Fibroblast of lung (primary cell): ENCODE measurements around the gene ISLR2. TPM values are rescaled to one million over a fixed set of nuclear protein-coding genes. Genes with fewer than 3 reads are reported as not detected.
A peak's percentile ranks its signal among the peaks of the same experiment; 100 is the strongest.

Experiments used
- DNase-seq, 2 donors: peaks; one replicate each; pipeline versions ENCODE4 v3.0.0 to v3.0.0-alpha.2; 2010; ENCODE audit warnings: low read depth in 2 of 2
- H2AFZ ChIP-seq: 2 replicates; pipeline ENCODE4 v1.5.1; 2012; ENCODE audit warnings: low read length, control low read depth, inconsistent platforms
- H3K27ac ChIP-seq: 2 replicates; pipeline ENCODE4 v1.5.1; 2011; ENCODE audit warnings: low read length, control low read depth; ENCODE audit not compliant: insufficient read depth
- H3K27me3 ChIP-seq: 2 replicates; pipeline ENCODE4 v1.5.1; 2011; ENCODE audit warnings: mild to moderate bottlenecking, low read length; ENCODE audit not compliant: control insufficient read depth, insufficient read depth
- H3K36me3 ChIP-seq: 2 replicates; pipeline ENCODE4 v1.5.1; 2011; ENCODE audit warnings: low read length; ENCODE audit not compliant: control insufficient read depth, insufficient read depth
- H3K4me1 ChIP-seq: 2 replicates; pipeline ENCODE4 v1.5.1; 2011; ENCODE audit warnings: low read length; ENCODE audit not compliant: control insufficient read depth, insufficient read depth; ENCODE audit errors: extremely low read depth
- H3K4me2 ChIP-seq: 2 replicates; pipeline ENCODE4 v1.5.1; 2011; ENCODE audit warnings: low read length, control low read depth; ENCODE audit not compliant: insufficient read depth; ENCODE audit errors: extremely low read depth
- H3K4me3 ChIP-seq, 4 experiments: fragments of 200-600 bp in 1 of 4; sonication (generic) in 1 of 4; replicated peaks in 1 of 4; 2 replicates each; pipeline ENCODE4 v1.5.1; 2011 to 2016; ENCODE audit warnings: low read length in 4 of 4, low read depth in 3 of 4, mild to moderate bottlenecking in 3 of 4, control low read depth in 2 of 4, inconsistent platforms in 1 of 4, mixed read lengths in 1 of 4; ENCODE audit not compliant: insufficient read depth in 1 of 4; ENCODE audit errors: control extremely low read depth in 1 of 4
- H3K79me2 ChIP-seq: 2 replicates; pipeline ENCODE4 v1.5.1; 2012; ENCODE audit warnings: mild to moderate bottlenecking, low read length, inconsistent platforms; ENCODE audit not compliant: control insufficient read depth, insufficient read depth
- H3K9ac ChIP-seq: 2 replicates; pipeline ENCODE4 v1.5.1; 2011; ENCODE audit warnings: mild to moderate bottlenecking, low read length, control low read depth; ENCODE audit not compliant: insufficient read depth
- H3K9me3 ChIP-seq: 2 replicates; pipeline ENCODE4 v1.5.1; 2012; ENCODE audit warnings: low read depth, low read length; ENCODE audit not compliant: control insufficient read depth, insufficient read depth
- H4K20me1 ChIP-seq: 2 replicates; pipeline ENCODE4 v1.5.1; 2011; ENCODE audit warnings: low read length; ENCODE audit not compliant: control insufficient read depth, insufficient read depth; ENCODE audit errors: extremely low read depth
- CTCF ChIP-seq, 2 donors: IDR thresholded peaks in 1 of 2; conservative IDR thresholded peaks in 1 of 2; 1 replicate in 1 of 2; 2 replicates in 1 of 2; pipeline ENCODE4 v1.5.1; 2011 to 2012; ENCODE audit warnings: low read length in 2 of 2, control low read depth in 1 of 2, inconsistent platforms in 1 of 2, low read depth in 1 of 2, mild to moderate bottlenecking in 1 of 2
- EZH2 ChIP-seq: IDR thresholded peaks from 2 replicates; pipeline ENCODE4 v1.5.1; 2012; ENCODE audit warnings: low read length, control low read depth, mild to moderate bottlenecking; ENCODE audit errors: missing control alignments
- polyA plus RNA-seq, 2 donors: library from polyadenylated mRNA; depleted of rRNA in 1 of 2; stranded (reverse) in 1 of 2; unstranded in 1 of 2; fragments of >200 nt; gene quantifications; 2 replicates each; pipeline ENCODE4 v1.2.1, GENCODE V29; 2011 to 2012; ENCODE audit warnings: missing spikeins in 1 of 2
- total RNA-seq: library from RNA; depleted of rRNA; stranded (reverse); fragments of >200 nt; gene quantifications from 2 replicates; pipeline ENCODE4 v1.2.1, GENCODE V29; 2014

The ISLR2 gene
- total and polyA plus RNA-seq, 2 donors (not counting 1 experiment from before 2014, with no cell fraction given): not detected

GRCh38 chr15:74109713-74110112 lies 20.7 kb upstream of the ISLR2 start:
- Histone ChIP-seq H3K36me3 (no peaks in the 10 kb centered on the region), H3K9me3 (no peaks in the 10 kb centered on the region), H3K9ac (no peak overlapping the region), H3K79me2 (no peaks in the 10 kb centered on the region), H4K20me1 (no peaks in the 10 kb centered on the region), H2AFZ (no peak overlapping the region), H3K4me1 (no peaks in the 10 kb centered on the region), H3K4me2 (no peak overlapping the region), H3K27me3 (no peaks in the 10 kb centered on the region), H3K27ac (no peak overlapping the region), H3K4me3 (no peak overlapping the region)
- DNase-seq: no peak
- TF ChIP-seq EZH2: no peak
- no peak for TF ChIP-seq CTCF (conservative IDR thresholded peaks at IDR 0.05 in 1 of 2, IDR thresholded peaks at IDR 0.05 in 1 of 2; ENCODE audit: low read depth in 1 of 2, low read length in 2 of 2)

GRCh38 chr15:74120426-74120825 lies 10.0 kb upstream of the ISLR2 start:
- no peak overlapping the region for H3K4me3 ChIP-seq
- H4K20me1 ChIP-seq: no peaks in the 10 kb centered on the region
- no peak overlapping the region for H3K9ac ChIP-seq
- no peaks in the 10 kb centered on the region for H3K4me1 ChIP-seq
- no peak for DNase-seq
- no peak overlapping the region for H2AFZ ChIP-seq
- H3K27ac ChIP-seq: no peak overlapping the region
- H3K9me3 ChIP-seq: no peaks in the 10 kb centered on the region
- H3K4me2 ChIP-seq: no peak overlapping the region
- TF ChIP-seq EZH2: no peak
- peaks cover 35% of the 10 kb centered on the region for H3K27me3 ChIP-seq
- no peaks in the 10 kb centered on the region for H3K79me2 ChIP-seq
- H3K36me3 ChIP-seq: no peaks in the 10 kb centered on the region

- no peaks in the 10 kb centered on the region for H4K20me1 ChIP-seq
- H2AFZ ChIP-seq: no peak overlapping the region
- no peak for DNase-seq
- no peaks in the 10 kb centered on the region for H3K36me3 ChIP-seq
- H3K9ac ChIP-seq: no peak overlapping the region
- H3K27ac ChIP-seq: no peak overlapping the region
- no peaks in the 10 kb centered on the region for H3K4me1 ChIP-seq
- H3K4me2 ChIP-seq: no peak overlapping the region
- peaks cover 35% of the 10 kb centered on the region for H3K27me3 ChIP-seq
- no peak overlapping the region for H3K4me3 ChIP-seq
- H3K9me3 ChIP-seq: no peaks in the 10 kb centered on the region
- peak; percentile 25 for TF ChIP-seq EZH2
- no peak for TF ChIP-seq CTCF (conservative IDR thresholded peaks at IDR 0.05 in 1 of 2, IDR thresholded peaks at IDR 0.05 in 1 of 2; ENCODE audit: low read depth in 1 of 2, low read length in 2 of 2)
- no peaks in the 10 kb centered on the region for H3K79me2 ChIP-seq
Observed at GRCh38 chr15:74121039-74121438, 9.3 kb upstream of the ISLR2 start.
